CD4-positive, CD25-positive, alpha-beta regulatory T cell (primary cell): ENCODE measurements around the gene RAD18. TPM values are rescaled to one million over a fixed set of nuclear protein-coding genes. Genes with fewer than 3 reads are reported as not detected.
A peak's percentile ranks its signal among the peaks of the same experiment; 100 is the strongest.

Experiments used
- ATAC-seq, 2 donors: fragments of 150-1000 bp; cut with Tn5 transposase; one replicate each; pipeline ENCODE4 v1.10.0; 2021; ENCODE audit warnings: low read depth in 2 of 2, moderate number of reproducible peaks in 2 of 2, moderate library complexity in 1 of 2
- DNase-seq, 3 donors: peaks; one replicate each; pipeline versions ENCODE4 v3.0.0 to v3.0.0-alpha.2; 2012 to 2022; ENCODE audit warnings: mixed read lengths in 1 of 3
- H3K27ac ChIP-seq: one replicate; pipeline ENCODE4 v1.7.0; 2013; ENCODE audit warnings: mild to moderate bottlenecking, low read length; ENCODE audit not compliant: insufficient read depth, poor library complexity, severe bottlenecking
- H3K27me3 ChIP-seq: one replicate; pipeline ENCODE4 v1.7.0; 2013; ENCODE audit warnings: low read length; ENCODE audit not compliant: control insufficient read depth, insufficient read depth
- H3K36me3 ChIP-seq: one replicate; pipeline ENCODE4 v1.7.0; 2013; ENCODE audit warnings: mild to moderate bottlenecking, low read length, moderate library complexity; ENCODE audit not compliant: control insufficient read depth, insufficient read depth
- H3K4me1 ChIP-seq: 2 replicates; pipeline ENCODE4 v1.7.0; 2013; ENCODE audit warnings: mild to moderate bottlenecking, low read length; ENCODE audit not compliant: insufficient read depth, control insufficient read depth, poor library complexity, severe bottlenecking
- H3K4me3 ChIP-seq: one replicate; pipeline ENCODE4 v1.7.0; 2013; ENCODE audit warnings: low read depth, mild to moderate bottlenecking, low read length, moderate library complexity
- H3K9me3 ChIP-seq, 2 experiments: 1 replicate in 1 of 2; 2 replicates in 1 of 2; pipeline ENCODE4 v1.7.0; 2013; ENCODE audit warnings: low read length in 2 of 2, mild to moderate bottlenecking in 1 of 2, moderate library complexity in 1 of 2; ENCODE audit not compliant: control insufficient read depth in 2 of 2
- H3K27ac Mint-ChIP-seq, 3 donors: one replicate each; pipeline ENCODE4 v1.8.0; 2020 to 2022; ENCODE audit warnings: mild to moderate bottlenecking in 3 of 3, mixed read lengths in 3 of 3, moderate library complexity in 2 of 3
- H3K27me3 Mint-ChIP-seq: one replicate; pipeline ENCODE4 v1.8.0; 2022; ENCODE audit warnings: mild to moderate bottlenecking, mixed read lengths
- H3K36me3 Mint-ChIP-seq: one replicate; pipeline ENCODE4 v1.8.0; 2020; ENCODE audit warnings: mixed read lengths
- H3K4me1 Mint-ChIP-seq, 4 donors: one replicate each; pipeline ENCODE4 v1.8.0; 2020 to 2022; ENCODE audit warnings: mixed read lengths in 4 of 4, mild to moderate bottlenecking in 1 of 4
- H3K4me3 Mint-ChIP-seq, 4 donors: one replicate each; pipeline ENCODE4 v1.8.0; 2020 to 2022; ENCODE audit warnings: mild to moderate bottlenecking in 4 of 4, mixed read lengths in 4 of 4, moderate library complexity in 3 of 4
- H3K9me3 Mint-ChIP-seq, 7 donors: one replicate each; pipeline ENCODE4 v1.8.0; 2020 to 2022; ENCODE audit warnings: mixed read lengths in 7 of 7, mild to moderate bottlenecking in 3 of 7, moderate library complexity in 2 of 7
- polyA plus RNA-seq, 4 donors: library from polyadenylated mRNA; unstranded; fragments of 300-500 nt; fragmentation: Illumina TruSeq; gene quantifications; one replicate each; pipeline ENCODE4 v1.2.3, GENCODE V29; 2021
- total RNA-seq: library from RNA; stranded (reverse); gene quantifications from one replicate; pipeline ENCODE4 v1.2.3, GENCODE V29; 2022

Gene RAD18
- total and polyA plus RNA-seq, 5 donors from 2014 or later = 7.8 to 19.8 (median 11.2) TPM

DNA sequence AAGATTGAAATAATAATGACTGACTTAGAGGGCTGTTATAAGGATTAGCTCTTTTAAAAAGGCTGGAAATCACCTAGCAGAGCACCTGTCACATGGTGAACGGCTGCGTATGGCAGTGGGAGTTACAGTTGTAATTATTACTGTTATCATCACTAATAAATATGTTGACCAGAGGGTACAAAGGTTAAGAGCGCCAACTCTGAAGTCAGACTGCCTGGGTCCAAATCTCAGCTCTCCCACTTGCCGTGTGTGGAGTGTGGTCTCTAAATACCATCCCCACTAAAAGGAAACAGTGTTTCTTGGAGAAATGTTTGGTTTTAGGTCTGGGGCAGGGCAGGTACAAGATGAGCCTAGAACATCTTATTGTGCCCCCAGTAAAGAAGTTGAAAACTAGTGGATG is 6.0 kb upstream of the RAD18 start:
- no peak overlapping the region for H3K4me3 ChIP-seq
- Mint-ChIP-seq H3K36me3 (no peaks in the 10 kb centered on the region), H3K27me3 (peaks cover 23% of the 10 kb centered on the region), H3K27ac (no peak overlapping the region), H3K4me1 (peaks cover 0 to 4% (median under 1%) of the 10 kb centered on the region in 4 donors), H3K9me3 (no peaks in the 10 kb centered on the region), H3K4me3 (no peak overlapping the region)
- DNase-seq = no peak
- peaks cover 12% of the 10 kb centered on the region for H3K27me3 ChIP-seq
- H3K36me3 ChIP-seq = no peaks in the 10 kb centered on the region
- no peaks in the 10 kb centered on the region for H3K4me1 ChIP-seq
- ATAC-seq = no peak
- H3K9me3 ChIP-seq = no peaks in the 10 kb centered on the region
- no peak overlapping the region for H3K27ac ChIP-seq

- Mint-ChIP-seq H3K4me1 (peaks cover 2 to 8% (median 3%) of the 10 kb centered on the region in 4 donors), H3K27ac (peak overlapping the region in 1 of 3 donors; percentile 53), H3K4me3 (peak overlapping the region in 1 of 4 donors; percentile 78), H3K36me3 (no peaks in the 10 kb centered on the region), H3K9me3 (no peaks in the 10 kb centered on the region), H3K27me3 (peaks cover 24% of the 10 kb centered on the region)
- Histone ChIP-seq H3K4me1 (peaks cover 4% of the 10 kb centered on the region), H3K9me3 (no peaks in the 10 kb centered on the region), H3K4me3 (no peak overlapping the region), H3K36me3 (no peaks in the 10 kb centered on the region), H3K27me3 (peaks cover 12% of the 10 kb centered on the region), H3K27ac (no peak overlapping the region)
- DNase-seq (no peak), ATAC-seq (no peak)
These were observed 5.2 kb upstream of the RAD18 start for GRCh38 chr3:8968375-8968882.

GRCh38 chr3:8967553-8967952 is 4.3 kb upstream of the RAD18 start:
- H3K9me3 Mint-ChIP-seq = no peaks in the 10 kb centered on the region
- peaks cover 9% of the 10 kb centered on the region for H3K4me1 ChIP-seq
- H3K4me3 ChIP-seq = no peak overlapping the region
- DNase-seq = no peak
- peak overlapping the region in 1 of 4 donors; percentile 78 for H3K4me3 Mint-ChIP-seq
- H3K36me3 ChIP-seq = no peaks in the 10 kb centered on the region
- no peak overlapping the region for H3K27ac Mint-ChIP-seq
- ATAC-seq = no peak
- H3K27ac ChIP-seq = no peak overlapping the region
- H3K27me3 ChIP-seq = peaks cover 12% of the 10 kb centered on the region
- peaks cover 27% of the 10 kb centered on the region for H3K27me3 Mint-ChIP-seq
- no peaks in the 10 kb centered on the region for H3K36me3 Mint-ChIP-seq
- no peaks in the 10 kb centered on the region for H3K9me3 ChIP-seq
- peaks cover 5 to 17% (median 9%) of the 10 kb centered on the region in 4 donors for H3K4me1 Mint-ChIP-seq

DNA sequence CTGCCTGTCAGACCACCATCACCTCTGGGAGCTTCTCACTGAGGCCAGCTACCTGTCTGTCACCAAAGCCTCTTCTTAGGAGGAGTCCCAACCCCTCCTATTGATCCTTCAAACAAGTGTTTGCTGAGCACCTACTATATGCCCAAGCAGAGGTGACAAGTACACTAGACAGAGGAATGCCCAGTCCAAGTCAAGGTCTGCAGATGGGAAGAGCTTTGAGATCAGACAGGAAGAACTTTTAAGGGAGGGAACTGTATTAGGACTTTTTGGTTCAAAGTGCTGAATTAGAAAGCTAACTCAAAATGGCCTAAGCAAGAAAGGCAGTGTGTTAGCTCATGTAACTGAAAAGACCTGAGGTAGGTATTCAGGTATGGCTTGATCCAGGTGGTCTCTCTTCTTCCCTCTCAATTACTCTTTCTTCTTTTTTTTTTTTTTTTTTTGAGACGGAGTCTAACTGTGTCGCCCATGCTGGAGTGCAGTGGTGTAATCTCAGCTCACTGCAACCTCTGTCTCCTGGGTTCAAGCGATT is 3.6 kb upstream of the RAD18 start:
- no peaks in the 10 kb centered on the region for H3K36me3 Mint-ChIP-seq
- no peak overlapping the region for H3K4me3 ChIP-seq
- no peaks in the 10 kb centered on the region for H3K36me3 ChIP-seq
- ATAC-seq (no peak), DNase-seq (no peak)
- no peak overlapping the region for H3K27ac Mint-ChIP-seq
- peaks cover 27% of the 10 kb centered on the region for H3K27me3 Mint-ChIP-seq
- peaks cover 12% of the 10 kb centered on the region for H3K27me3 ChIP-seq
- H3K4me1 Mint-ChIP-seq = peaks cover 7 to 24% (median 14%) of the 10 kb centered on the region in 4 donors
- no peaks in the 10 kb centered on the region for H3K9me3 ChIP-seq
- peak overlapping the region in 1 of 4 donors; percentile 42 for H3K4me3 Mint-ChIP-seq
- H3K4me1 ChIP-seq = peaks cover 15% of the 10 kb centered on the region
- H3K27ac ChIP-seq = no peak overlapping the region
- H3K9me3 Mint-ChIP-seq = no peaks in the 10 kb centered on the region

GRCh38 chr3:8966150-8966819 is 3.0 kb upstream of the RAD18 start:
- H3K36me3 Mint-ChIP-seq = no peaks in the 10 kb centered on the region
- ATAC-seq = no peak

DNA sequence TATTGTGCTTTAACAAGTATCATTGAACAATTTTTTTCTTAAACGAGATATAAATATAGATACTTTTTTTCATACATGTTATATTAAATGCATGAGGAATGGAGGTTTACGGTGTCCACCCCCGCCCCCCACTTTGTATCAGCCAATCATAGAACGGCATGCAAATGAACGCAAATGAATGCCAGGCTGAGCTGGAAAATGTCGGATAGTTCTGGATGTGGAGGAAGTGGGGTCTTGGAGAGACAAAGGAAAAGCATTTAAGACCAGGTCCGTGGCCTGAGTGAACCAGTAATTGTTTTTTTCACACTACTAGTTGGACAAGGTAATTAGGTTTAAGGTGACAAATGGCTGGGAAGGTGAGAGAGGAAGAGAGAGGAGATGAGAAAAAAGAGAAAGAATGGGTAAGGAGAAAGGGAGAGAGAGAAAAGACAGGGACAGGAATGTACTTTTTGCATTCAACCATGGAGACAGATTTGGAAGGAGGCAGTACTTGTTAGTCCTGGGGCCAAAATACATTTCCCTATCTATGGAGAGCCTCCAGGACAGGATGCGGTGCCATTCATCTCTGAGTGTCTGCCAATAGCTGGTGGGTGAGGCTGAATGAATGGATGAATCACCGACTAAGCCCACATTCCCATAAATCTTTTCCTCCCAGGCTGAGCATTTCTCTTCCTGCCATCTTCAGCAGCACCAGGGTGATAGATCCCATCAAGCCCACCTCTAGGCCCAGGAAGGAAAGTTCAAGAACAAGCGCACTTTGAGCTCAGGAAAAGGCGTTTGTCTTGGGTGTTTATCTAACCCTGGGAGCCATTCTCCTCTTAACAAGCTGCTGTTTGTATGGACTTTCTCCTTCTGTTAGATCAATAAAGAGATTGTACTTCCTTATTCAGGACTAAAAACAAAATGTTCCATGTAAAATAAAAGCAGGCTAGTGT is 1.4 kb upstream of the RAD18 start:
- H3K27ac ChIP-seq = no peak overlapping the region
- DNase-seq (no peak), ATAC-seq (no peak)
- Mint-ChIP-seq H3K36me3 (peaks cover 4% of the 10 kb centered on the region), H3K4me1 (peaks cover 16 to 37% (median 23%) of the 10 kb centered on the region in 4 donors), H3K4me3 (peak overlapping the region; percentile 35 to 99 (median 96)), H3K27me3 (peaks cover 20% of the 10 kb centered on the region), H3K27ac (peak overlapping the region in 2 of 3 donors; percentile 99), H3K9me3 (no peaks in the 10 kb centered on the region)
- H3K27me3 ChIP-seq = peaks cover 8% of the 10 kb centered on the region
- H3K4me1 ChIP-seq = peaks cover 15% of the 10 kb centered on the region
- no peaks in the 10 kb centered on the region for H3K9me3 ChIP-seq
- H3K4me3 ChIP-seq = no peak overlapping the region
- no peaks in the 10 kb centered on the region for H3K36me3 ChIP-seq

More at GRCh38 chr3:8966150-8966819, 3.0 kb upstream of the RAD18 start:
- Mint-ChIP-seq H3K4me3 (peak overlapping the region in 1 of 4 donors; percentile 42), H3K27ac (no peak overlapping the region), H3K27me3 (peaks cover 27% of the 10 kb centered on the region), H3K9me3 (no peaks in the 10 kb centered on the region), H3K4me1 (peaks cover 10 to 30% (median 15%) of the 10 kb centered on the region in 4 donors)
- Histone ChIP-seq H3K27ac (no peak overlapping the region), H3K4me1 (peaks cover 15% of the 10 kb centered on the region), H3K9me3 (no peaks in the 10 kb centered on the region), H3K27me3 (peaks cover 12% of the 10 kb centered on the region), H3K36me3 (no peaks in the 10 kb centered on the region), H3K4me3 (no peak overlapping the region)
- no peak for DNase-seq

GRCh38 chr3:8962226-8962861 is 928 bp downstream of the RAD18 start:
- peaks cover 15% of the 10 kb centered on the region for H3K36me3 Mint-ChIP-seq
- H3K27me3 ChIP-seq = no peaks in the 10 kb centered on the region

More at GRCh38 chr3:8962226-8962861, 928 bp downstream of the RAD18 start:
- no peaks in the 10 kb centered on the region for H3K9me3 ChIP-seq
- peak overlapping the region; percentile 98 for H3K4me3 ChIP-seq
- peak overlapping the region; percentile 93 for H3K27ac ChIP-seq
- H3K4me1 Mint-ChIP-seq = peaks cover 17 to 45% (median 29%) of the 10 kb centered on the region in 4 donors
- DNase-seq (peak in 1 of 3 donors; percentile 20), ATAC-seq (no peak)
- no peaks in the 10 kb centered on the region for H3K9me3 Mint-ChIP-seq
- peak overlapping the region; percentile 52 to 99 (median 99) for H3K27ac Mint-ChIP-seq
- peaks cover 9% of the 10 kb centered on the region for H3K27me3 Mint-ChIP-seq
- peak overlapping the region; percentile 94 to 99 (median 98) for H3K4me3 Mint-ChIP-seq
- H3K36me3 ChIP-seq = no peaks in the 10 kb centered on the region
- peaks cover 15% of the 10 kb centered on the region for H3K4me1 ChIP-seq
